ENCODE results near the gene IL2RA.
"Not testable (repeated sequence)": the region's sequence is repeated elsewhere in the genome, so short reads cannot be mapped to it uniquely, and the experiment has no call there.

IL2RA gene

DNA sequence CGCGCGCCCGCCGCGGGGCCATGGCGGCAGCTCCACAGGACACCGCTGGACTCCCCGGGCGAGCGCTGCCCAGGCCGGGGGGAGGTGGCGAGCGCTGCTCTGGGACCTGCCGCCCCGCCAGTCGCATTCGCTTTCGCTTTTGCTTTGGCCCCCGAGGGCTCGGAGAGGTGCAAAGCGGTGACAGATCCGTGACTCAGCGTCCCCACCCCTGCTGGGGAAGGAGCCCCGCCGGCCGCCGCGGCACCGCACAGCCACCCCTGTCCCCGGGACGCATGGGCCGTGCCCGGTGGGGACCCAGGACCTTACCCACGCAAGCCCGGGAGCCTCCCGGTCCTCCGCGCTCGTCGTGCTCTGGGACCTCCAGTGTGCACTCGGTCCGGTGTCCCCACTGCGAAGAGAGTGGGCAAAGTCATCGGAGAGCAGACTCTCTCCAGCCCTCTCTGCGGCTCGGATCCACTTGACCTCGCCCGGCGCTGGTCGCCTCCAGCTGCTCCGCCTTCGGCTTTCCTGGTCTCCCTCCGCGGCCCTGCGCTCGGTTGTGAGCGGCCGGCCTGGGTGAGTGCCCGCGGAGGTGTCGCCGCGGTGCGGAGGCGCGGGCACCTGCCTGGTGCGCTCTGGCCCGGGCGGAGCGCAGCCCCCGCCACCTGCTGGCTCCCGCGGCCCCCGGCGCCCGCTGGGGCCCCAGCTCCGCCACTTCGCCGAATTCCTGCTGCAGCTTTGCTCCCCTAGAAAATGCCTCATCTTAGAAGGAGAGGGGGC is 84.5 kb downstream of the IL2RA start, which contains the start of gene IL15RA:
Gene IL15RA, minus strand, starts transcription at position 73 of the 759 bp plus-strand sequence. Its CDS starts 51 bp downstream, at position 22.
- peak; percentile 87 for DNase-seq (ENCODE audit: low spot score)

DNA sequence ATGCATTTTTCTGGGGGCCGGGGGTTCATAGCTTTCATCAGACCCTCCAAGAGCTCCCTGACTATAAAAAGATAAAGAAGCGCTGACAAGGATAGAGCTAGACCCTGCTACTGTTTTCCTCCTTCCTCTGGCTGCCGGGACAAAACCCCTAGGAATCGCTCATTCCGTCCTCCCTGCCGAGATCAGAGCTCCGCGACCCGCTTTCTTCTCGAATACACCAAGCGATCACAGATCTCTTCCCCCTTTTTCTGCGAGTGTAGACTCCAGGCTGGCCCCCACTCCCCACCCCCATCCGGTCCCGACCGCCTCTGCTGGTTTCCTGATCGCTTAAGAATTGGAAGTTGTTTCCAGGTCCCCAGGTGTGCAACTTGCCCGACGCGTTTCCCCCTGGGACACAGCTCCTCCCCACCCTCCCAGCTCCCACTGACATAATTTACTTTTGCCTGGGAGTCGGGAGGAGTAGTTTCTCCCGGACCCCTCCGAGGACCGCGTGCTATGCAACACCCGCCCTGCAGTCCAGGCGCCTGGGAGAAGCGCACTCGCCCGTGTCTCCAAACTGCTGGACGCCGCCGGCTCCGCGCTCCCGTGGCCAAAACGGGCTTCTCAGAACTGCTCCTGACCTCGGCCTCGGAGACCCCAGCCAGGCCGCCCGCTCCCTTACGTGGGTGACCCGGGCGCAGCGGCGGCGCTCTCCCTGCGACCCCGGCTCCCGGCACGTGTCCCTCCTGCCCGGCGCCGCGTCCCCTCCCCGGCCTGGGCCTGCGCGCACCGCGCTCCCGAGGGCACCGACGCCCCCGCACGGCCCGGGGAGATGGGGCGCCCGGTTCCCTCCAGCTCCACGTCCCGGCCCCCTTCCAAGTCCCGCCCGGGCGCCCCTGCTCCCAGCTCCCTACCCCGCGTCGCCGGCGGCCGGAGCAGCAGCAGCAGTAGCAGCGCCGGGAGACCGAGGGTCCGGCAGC is 85.4 kb downstream of the IL2RA start:
- peak; percentile 23 for DNase-seq (ENCODE audit: low spot score)

- peak; percentile 63 for DNase-seq (ENCODE audit: low spot score)
Measured at GRCh38 chr10:5975641-5976473, 86.3 kb downstream of the IL2RA start.

- no peak for DNase-seq (ENCODE audit: low spot score)
Measured at GRCh38 chr10:5973069-5973468, 89.1 kb downstream of the IL2RA start.

- DNase-seq (ENCODE audit: low spot score) = no peak
Measured at GRCh38 chr10:5971886-5972285, 90.3 kb downstream of the IL2RA start.

DNA sequence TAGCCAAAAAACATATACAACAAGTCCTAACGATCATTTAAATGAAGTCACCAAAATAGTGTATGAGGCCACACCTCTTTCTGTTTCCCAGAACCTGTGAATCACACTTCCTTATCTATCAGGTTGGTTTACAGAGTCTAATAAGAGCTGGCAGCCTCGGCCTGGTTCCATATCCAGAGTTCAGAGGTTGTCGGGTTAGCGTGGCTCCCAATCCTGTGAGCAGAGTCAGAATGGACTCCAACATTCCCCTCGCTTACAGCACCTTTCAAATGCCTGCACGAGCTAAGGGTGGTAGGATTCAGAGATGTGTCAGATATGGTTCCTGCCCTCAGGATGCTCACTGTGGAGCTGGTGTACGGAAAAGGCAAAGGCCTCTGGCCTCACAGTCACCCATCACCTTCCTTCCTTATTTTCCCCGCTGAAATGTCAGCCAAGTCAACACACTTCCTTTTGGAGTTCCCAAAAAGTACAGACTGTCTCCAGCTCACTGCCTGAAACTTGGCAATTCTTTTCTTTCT is 90.8 kb downstream of the IL2RA start:
- peak; percentile 69 for DNase-seq (ENCODE audit: low spot score)

DNA sequence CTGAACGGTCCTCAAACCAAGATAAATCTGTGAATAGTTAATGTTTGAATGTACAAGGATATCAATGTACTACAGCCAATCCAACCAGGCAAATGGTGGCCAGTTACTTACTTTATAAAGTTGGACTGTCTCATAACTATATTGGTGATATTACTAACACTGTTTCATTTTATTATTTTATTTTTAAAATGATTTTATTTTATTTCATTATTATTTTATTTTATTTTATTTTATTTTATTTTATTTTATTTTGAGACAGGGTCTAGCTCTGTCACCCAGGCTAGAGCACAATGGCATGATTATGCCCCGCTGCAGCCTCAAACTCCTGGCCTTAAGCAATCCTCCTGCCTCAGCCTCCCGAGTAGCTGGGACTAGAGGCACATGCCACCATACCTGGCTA is 91.6 kb downstream of the IL2RA start:
- DNase-seq (ENCODE audit: low spot score) = no peak

- no peak for DNase-seq (ENCODE audit: low spot score)
Measured at GRCh38 chr10:5970066-5970465, 92.1 kb downstream of the IL2RA start.

DNA sequence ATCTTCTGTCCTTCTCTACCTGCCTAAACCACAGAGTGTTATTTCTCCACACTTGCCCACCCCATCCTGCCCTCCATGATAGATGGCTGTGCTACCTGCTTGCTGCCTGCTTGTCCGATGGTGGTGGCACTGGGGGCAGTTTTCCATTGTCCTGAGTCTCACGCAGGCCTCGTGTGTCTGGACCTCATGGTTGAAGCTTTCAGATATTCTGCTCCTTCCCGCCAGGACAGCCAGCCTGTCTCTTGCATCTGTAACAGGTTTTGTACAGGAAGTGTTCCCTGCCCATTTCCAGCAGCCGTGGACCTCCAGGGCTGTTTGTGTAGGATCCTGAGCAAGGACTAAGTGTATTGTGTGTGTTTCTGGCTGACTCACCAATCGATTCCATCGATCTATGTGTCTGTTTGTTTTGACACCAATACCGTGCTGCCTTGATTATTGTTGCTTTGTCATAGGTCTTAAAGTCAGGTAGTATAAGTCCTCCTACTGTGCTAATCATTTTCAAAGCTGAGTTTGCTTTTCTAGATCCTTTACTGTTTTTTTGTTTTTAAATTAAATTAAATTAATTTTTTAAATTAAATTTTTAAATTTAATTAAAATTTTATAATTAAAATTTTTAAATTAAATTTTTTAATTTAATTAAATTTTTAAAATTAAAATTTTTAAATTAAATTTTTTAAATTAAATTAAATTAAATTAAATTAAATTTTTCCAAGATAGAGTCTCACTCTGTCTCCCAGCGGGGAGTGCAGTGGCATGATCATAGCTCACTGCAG is 93.3 kb downstream of the IL2RA start:
- no peak for DNase-seq (ENCODE audit: low spot score)

- DNase-seq (ENCODE audit: low spot score) = no peak
Measured at GRCh38 chr10:5968037-5968680, 94.0 kb downstream of the IL2RA start.

GRCh38 chr10:5965266-5965665 is 96.9 kb downstream of the IL2RA start:
- DNase-seq (ENCODE audit: low spot score) = no peak

- DNase-seq (ENCODE audit: low spot score) = no peak
Measured at GRCh38 chr10:5964736-5965135, 97.4 kb downstream of the IL2RA start.

DNA sequence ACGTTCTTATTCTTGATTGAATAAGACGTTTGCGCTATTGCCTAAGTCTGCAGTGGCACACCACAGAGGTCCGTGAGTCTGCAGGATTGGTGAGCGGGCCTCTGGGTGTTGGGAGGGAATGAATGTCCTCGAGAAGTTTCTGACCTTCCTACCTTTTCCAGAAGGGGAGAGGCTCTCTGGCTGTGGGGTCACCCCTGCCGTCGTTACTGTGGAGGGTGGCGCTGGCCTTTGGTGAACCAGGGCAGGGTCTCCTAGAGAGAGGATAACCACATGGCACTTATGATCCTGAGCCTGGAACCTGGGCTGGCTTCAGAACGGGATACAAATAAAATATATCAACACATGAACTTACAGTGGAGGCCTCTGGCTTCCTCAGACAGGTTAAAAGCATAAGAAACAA is 98.6 kb downstream of the IL2RA start:
- DNase-seq (ENCODE audit: low spot score) = no peak

DNA sequence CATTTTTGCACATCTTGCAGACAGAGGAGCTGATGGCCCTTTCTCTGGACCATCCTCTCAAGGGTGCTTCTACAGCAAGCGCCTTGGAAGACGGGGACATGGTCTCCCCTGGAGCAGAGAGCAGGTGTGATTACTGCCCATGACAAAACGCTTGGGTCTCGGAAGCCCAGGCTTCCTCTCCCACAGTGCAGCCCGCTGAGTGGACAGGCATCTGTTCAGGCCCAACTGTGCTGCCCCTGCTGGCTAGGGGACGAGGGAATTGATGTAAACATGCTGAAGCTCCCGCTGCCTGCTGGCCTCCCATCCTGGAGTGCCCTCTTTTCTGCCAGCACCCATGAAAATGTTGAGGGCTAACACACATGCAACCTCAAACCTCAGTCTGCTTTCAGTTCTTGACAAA is 99.1 kb downstream of the IL2RA start:
- no peak for DNase-seq (ENCODE audit: low spot score)

- DNase-seq (ENCODE audit: low spot score) = not testable (repeated sequence)
Measured at GRCh38 chr10:5962358-5962940, 99.7 kb downstream of the IL2RA start.

- DNase-seq (ENCODE audit: low spot score) = no peak
Measured at GRCh38 chr10:5961405-5962100, 100.6 kb downstream of the IL2RA start.

DNA sequence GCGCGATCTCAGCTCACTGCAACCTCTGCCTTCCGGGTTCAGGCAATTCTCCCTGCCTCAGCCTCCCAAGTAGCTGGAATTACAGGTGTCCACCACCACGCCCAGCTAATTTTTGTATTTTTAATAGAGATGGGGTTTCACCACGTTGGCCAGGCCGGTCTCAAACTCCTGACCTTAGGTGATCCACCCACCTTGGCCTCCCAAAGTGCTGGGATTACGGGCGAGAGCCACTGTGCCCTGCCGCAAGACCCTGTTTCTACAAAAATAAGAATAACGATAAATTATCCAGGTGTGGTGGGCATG is 101.2 kb downstream of the IL2RA start:
- not testable (repeated sequence) for DNase-seq (ENCODE audit: low spot score)

Data from CD4-positive, alpha-beta T cell treated with Interleukin-2 at 100 ng/mL for 4 hours (primary cell).